Measurements from ENCODE around the gene MVP.

Gene MVP

DNA sequence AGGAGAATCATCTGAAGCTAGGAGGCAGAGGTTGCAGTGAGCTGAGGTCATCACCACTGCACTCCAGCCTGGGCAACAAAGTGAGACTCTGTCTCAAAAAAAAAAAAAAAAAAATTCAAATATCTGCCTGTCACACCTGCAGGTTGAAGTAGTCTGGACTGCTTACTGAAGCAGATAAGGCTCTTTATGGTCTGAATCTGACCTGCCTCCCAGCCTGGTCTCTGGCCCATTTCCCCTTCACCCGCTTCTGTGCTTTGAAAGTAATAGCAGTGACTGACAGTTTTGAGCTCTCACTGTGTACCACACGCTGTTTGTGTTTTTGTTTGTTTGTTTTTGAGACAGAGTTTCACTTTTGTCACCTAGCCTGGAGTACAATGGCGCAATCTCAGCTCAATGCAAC is 73.3 kb downstream of the MVP start:
- TF ChIP-seq EZH2 (IDR thresholded peaks at IDR 0.05) (no peak), FOXP2 (optimal IDR thresholded peaks at IDR 0.05; ENCODE audit: control extremely low read depth, extremely low read length, insufficient read depth) (no peak), POLR2AphosphoS5 (IDR thresholded peaks at IDR 0.05; ENCODE audit: borderline replicate concordance, low read depth, low read length) (no peak)
- no peaks in the 10 kb centered on the region for H3K36me3 ChIP-seq (ENCODE audit: insufficient read depth, low read length)
- H3K9ac ChIP-seq (ENCODE audit: insufficient read length): no peak overlapping the region
- H3K4me3 ChIP-seq: no peak overlapping the region
- no peaks in the 10 kb centered on the region for H3K9me3 ChIP-seq (ENCODE audit: low read depth, low read length)
- no peak overlapping the region for H3K27ac ChIP-seq
- DNase-seq (ENCODE audit: low read depth, low spot score): no peak

DNA sequence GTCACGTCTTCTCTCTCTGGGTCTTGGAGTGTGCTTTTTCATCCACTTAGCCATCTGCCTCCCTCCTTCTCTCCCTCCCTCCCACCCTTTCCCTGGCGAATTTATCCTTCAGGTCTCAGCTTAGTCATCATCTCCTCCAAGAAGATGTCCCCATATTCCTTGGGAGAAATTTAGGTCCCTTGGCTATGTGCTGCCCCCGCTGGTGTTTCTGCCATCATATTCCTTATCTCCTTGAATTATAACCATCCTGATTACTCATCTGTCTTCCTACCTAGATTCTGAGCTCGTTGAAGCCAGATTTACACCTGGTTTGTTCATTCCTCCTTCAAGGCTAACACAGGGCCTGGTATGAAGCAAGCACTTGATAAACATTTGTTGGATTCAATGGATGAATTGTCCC is 74.1 kb downstream of the MVP start:
- Histone ChIP-seq H3K36me3 (ENCODE audit: insufficient read depth, low read length) (no peaks in the 10 kb centered on the region), H3K27ac (no peak overlapping the region), H3K9ac (ENCODE audit: insufficient read length) (no peak overlapping the region), H3K4me3 (no peak overlapping the region), H3K9me3 (ENCODE audit: low read depth, low read length) (no peaks in the 10 kb centered on the region)
- no peak for TF ChIP-seq POLR2AphosphoS5 (IDR thresholded peaks at IDR 0.05; ENCODE audit: borderline replicate concordance, low read depth, low read length)
- no peak for TF ChIP-seq FOXP2 (optimal IDR thresholded peaks at IDR 0.05; ENCODE audit: control extremely low read depth, extremely low read length, insufficient read depth)
- TF ChIP-seq EZH2 (IDR thresholded peaks at IDR 0.05): no peak
- no peak for DNase-seq (ENCODE audit: low read depth, low spot score)

DNA sequence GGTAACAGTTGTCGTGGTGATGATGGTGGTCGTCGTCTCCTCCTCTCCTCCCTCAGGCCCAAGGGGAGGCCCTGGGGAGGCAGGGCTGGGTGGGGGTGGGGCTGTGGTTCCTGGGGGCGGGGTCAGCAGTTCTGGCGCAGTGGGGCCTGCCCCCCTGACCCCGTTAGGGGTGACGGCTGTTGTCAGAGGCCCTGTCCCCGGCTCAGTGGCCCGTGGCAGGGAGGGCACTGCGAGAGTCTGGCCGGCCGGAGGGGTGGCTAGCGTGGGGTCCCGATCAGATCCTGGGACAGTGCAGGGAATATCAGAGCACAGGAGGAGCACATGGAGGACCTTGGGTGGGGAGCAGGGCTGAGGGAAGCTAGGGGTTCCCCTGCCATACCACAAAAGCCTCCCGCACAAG is 76.6 kb downstream of the MVP start:
- Histone ChIP-seq H3K9ac (ENCODE audit: insufficient read length) (no peak overlapping the region), H3K9me3 (ENCODE audit: low read depth, low read length) (no peaks in the 10 kb centered on the region), H3K36me3 (ENCODE audit: insufficient read depth, low read length) (no peaks in the 10 kb centered on the region), H3K27ac (no peak overlapping the region), H3K4me3 (no peak overlapping the region)
- TF ChIP-seq EZH2 (IDR thresholded peaks at IDR 0.05) (no peak), POLR2AphosphoS5 (IDR thresholded peaks at IDR 0.05; ENCODE audit: borderline replicate concordance, low read depth, low read length) (no peak), FOXP2 (optimal IDR thresholded peaks at IDR 0.05; ENCODE audit: control extremely low read depth, extremely low read length, insufficient read depth) (no peak)
- no peak for DNase-seq (ENCODE audit: low read depth, low spot score)

DNA sequence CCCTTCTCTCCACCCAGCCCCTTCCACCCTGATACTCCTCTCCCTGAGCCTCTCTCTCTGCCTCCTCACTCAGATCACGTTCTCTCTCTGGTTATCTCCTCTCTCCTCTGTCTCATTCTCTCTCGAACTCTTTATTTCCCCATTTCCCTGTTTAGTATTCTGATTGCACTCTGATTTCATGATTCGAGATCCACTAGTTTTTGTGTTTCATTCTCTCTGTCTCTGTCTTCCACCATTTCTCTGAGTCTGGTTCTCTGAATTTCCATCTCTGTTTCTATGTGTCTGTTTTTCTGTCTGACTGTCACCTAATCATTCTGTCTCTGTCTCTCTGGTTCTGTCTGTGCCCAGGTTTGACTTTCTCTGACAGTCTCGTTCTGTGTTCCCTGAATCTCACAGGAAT is 77.1 kb downstream of the MVP start:
- TF ChIP-seq POLR2AphosphoS5 (IDR thresholded peaks at IDR 0.05; ENCODE audit: borderline replicate concordance, low read depth, low read length): no peak
- no peak for TF ChIP-seq FOXP2 (optimal IDR thresholded peaks at IDR 0.05; ENCODE audit: control extremely low read depth, extremely low read length, insufficient read depth)
- TF ChIP-seq EZH2 (IDR thresholded peaks at IDR 0.05): no peak
- H3K27ac ChIP-seq: no peak overlapping the region

More for the DNA sequence above, 77.1 kb downstream of the MVP start:
- H3K9ac ChIP-seq (ENCODE audit: insufficient read length): no peak overlapping the region
- no peaks in the 10 kb centered on the region for H3K36me3 ChIP-seq (ENCODE audit: insufficient read depth, low read length)
- H3K9me3 ChIP-seq (ENCODE audit: low read depth, low read length): no peaks in the 10 kb centered on the region
- no peak overlapping the region for H3K4me3 ChIP-seq
- DNase-seq (ENCODE audit: low read depth, low spot score): no peak

Data from SK-N-MC (cell line).